Thyroid gland (tissue), 4 donors: ENCODE data around the gene RCC2.

Source experiments
- POLR2A ChIP-seq, 2 donors: fragments of 450-650 bp; IDR thresholded peaks; one replicate each; pipeline ENCODE4 v1.6.1; 2017; ENCODE audit warnings: antibody characterized with exemption in 2 of 2, mild to moderate bottlenecking in 2 of 2, moderate library complexity in 1 of 2
- TF ChIP-seq, protein P1 (sequence below), 6 experiments: fragments of 200-600 bp in 3 of 6; fragments of 450-650 bp in 3 of 6; sonication (generic) in 3 of 6; IDR thresholded peaks; one replicate each; pipeline ENCODE4 v1.5.1; 2016 to 2019; ENCODE audit warnings: antibody characterized with exemption in 6 of 6, mild to moderate bottlenecking in 2 of 6, inconsistent platforms in 1 of 6, moderate library complexity in 1 of 6

DNA sequence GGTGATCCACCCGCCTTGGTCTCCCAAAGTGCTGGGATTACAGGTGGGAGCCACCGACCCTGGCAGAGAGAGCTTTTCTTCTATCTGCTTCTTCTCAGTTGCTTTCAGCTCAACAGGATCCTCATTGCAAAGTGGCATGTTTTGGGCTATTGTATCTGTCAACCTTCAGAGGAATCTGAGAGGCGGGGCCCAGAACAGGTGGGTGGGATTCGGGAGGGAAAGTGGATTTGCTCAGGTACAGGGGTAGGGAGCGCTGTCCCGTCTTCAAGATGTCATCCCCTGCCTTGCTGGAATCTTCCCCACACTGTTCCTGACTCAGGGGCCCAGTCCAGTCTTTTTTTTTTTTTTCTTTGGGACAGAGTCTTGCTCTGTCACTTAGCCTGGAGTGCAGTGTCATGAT, 26.9 kb upstream of the RCC2 start:
- TF ChIP-seq, protein P1, sequence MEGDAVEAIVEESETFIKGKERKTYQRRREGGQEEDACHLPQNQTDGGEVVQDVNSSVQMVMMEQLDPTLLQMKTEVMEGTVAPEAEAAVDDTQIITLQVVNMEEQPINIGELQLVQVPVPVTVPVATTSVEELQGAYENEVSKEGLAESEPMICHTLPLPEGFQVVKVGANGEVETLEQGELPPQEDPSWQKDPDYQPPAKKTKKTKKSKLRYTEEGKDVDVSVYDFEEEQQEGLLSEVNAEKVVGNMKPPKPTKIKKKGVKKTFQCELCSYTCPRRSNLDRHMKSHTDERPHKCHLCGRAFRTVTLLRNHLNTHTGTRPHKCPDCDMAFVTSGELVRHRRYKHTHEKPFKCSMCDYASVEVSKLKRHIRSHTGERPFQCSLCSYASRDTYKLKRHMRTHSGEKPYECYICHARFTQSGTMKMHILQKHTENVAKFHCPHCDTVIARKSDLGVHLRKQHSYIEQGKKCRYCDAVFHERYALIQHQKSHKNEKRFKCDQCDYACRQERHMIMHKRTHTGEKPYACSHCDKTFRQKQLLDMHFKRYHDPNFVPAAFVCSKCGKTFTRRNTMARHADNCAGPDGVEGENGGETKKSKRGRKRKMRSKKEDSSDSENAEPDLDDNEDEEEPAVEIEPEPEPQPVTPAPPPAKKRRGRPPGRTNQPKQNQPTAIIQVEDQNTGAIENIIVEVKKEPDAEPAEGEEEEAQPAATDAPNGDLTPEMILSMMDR (IDR thresholded peaks at IDR 0.05), result no peak
- TF ChIP-seq POLR2A (IDR thresholded peaks at IDR 0.05), result no peak
